A673 (cell line): ENCODE results near the gene SEMA4F. TPM values are rescaled to one million over a fixed set of nuclear protein-coding genes. Genes with fewer than 3 reads are reported as not detected.

Experiments
- BruUV-seq: library from RNA; stranded (reverse); fragments of 400-500 nt; replicated peaks from 2 replicates; lab custom pipeline; 2021; lab: Mats Ljungman, UMichigan
- CTCF ChIA-PET: fragments of 300-600 bp; sonication (Branson Sonifier 250); formaldehyde crosslinking; loops from one replicate; lab custom pipeline; 2022; ENCODE audit warnings: antibody characterized with exemption; lab: Charles Lee
- POLR2A ChIA-PET: fragments of 300-600 bp; sonication (Branson Sonifier 250); formaldehyde crosslinking; loops from one replicate; lab custom pipeline; 2022; ENCODE audit warnings: antibody characterized with exemption; ENCODE audit not compliant: low non-redundant PET; lab: Charles Lee
- DNase-seq: peaks from one replicate; pipeline ENCODE4 v3.0.0-alpha.2; 2015; ENCODE audit warnings: low spot score
- H3K27ac ChIP-seq: fragments of 200-600 bp; sonication (generic); 2 replicates; pipeline ENCODE4 v1.5.1; 2016; ENCODE audit warnings: mixed run types, low read depth, mild to moderate bottlenecking, mixed read lengths, antibody characterized with exemption, low read length; ENCODE audit not compliant: poor library complexity, severe bottlenecking
- H3K27me3 ChIP-seq: fragments of 200-600 bp; sonication (generic); replicated peaks from 2 replicates; pipeline ENCODE4 v1.6.1; 2017; ENCODE audit warnings: mixed run types, low read depth, mild to moderate bottlenecking, mixed read lengths, antibody characterized with exemption, low read length; ENCODE audit not compliant: insufficient read depth, poor library complexity
- H3K36me3 ChIP-seq: fragments of 200-600 bp; sonication (generic); 2 replicates; pipeline ENCODE4 v1.6.1; 2016; ENCODE audit warnings: mixed run types, mild to moderate bottlenecking, mixed read lengths, antibody characterized with exemption, low read length; ENCODE audit not compliant: insufficient read depth, poor library complexity, severe bottlenecking
- H3K4me1 ChIP-seq: fragments of 200-600 bp; sonication (generic); 2 replicates; pipeline ENCODE4 v1.6.1; 2017; ENCODE audit warnings: mixed run types, mild to moderate bottlenecking, mixed read lengths, antibody characterized with exemption, low read length; ENCODE audit not compliant: insufficient read depth, poor library complexity, severe bottlenecking
- H3K4me3 ChIP-seq: fragments of 200-600 bp; sonication (generic); 2 replicates; pipeline ENCODE4 v1.5.1; 2016; ENCODE audit warnings: low read depth, mixed run types, mild to moderate bottlenecking, mixed read lengths, low read length; ENCODE audit not compliant: poor library complexity, severe bottlenecking
- H3K9me3 ChIP-seq: fragments of 200-600 bp; sonication (generic); 2 replicates; pipeline ENCODE4 v1.6.1; 2016; ENCODE audit warnings: mixed run types, low read depth, mild to moderate bottlenecking, mixed read lengths, antibody characterized with exemption, low read length; ENCODE audit not compliant: poor library complexity, severe bottlenecking
- CTCF ChIP-seq: fragments of 300-800, 200-600 bp; sonication (generic); conservative IDR thresholded peaks from 2 replicates; pipeline ENCODE4 v1.5.1; 2017; ENCODE audit warnings: low read depth, mild to moderate bottlenecking, antibody characterized with exemption, low read length, moderate library complexity, mixed read lengths
- EZH2 ChIP-seq: fragments of 200-600 bp; sonication (generic); IDR thresholded peaks from 2 replicates; pipeline ENCODE4 v1.6.1; 2017; ENCODE audit warnings: borderline replicate concordance, low read depth, mild to moderate bottlenecking, mixed read lengths, antibody characterized with exemption, low read length; ENCODE audit not compliant: poor library complexity, severe bottlenecking
- intact Hi-C: fragments of 100-400 bp; cut with micrococcal nuclease; formaldehyde crosslinking; loops from one replicate; pipeline ENCODE4 v1.10.0; 2022; ENCODE audit not compliant: unreplicated experiment
- total RNA-seq: library from RNA; stranded (reverse); gene quantifications from 2 replicates; pipeline ENCODE4 v1.2.3, GENCODE V29; 2021

SEMA4F gene
- total RNA-seq, 1 experiment from 2014 or later = 3.8 TPM

GRCh38 chr2:74618410-74619083 lies 35.5 kb upstream of the SEMA4F start:
- H3K36me3 ChIP-seq = no peaks in the 10 kb centered on the region
- H3K27ac ChIP-seq = no peak overlapping the region
- peaks cover 16% of the 10 kb centered on the region for H3K27me3 ChIP-seq
- BruUV-seq = no TSS peak
- ChIA-PET POLR2A (no interaction called here), CTCF (no interaction called here)
- no peaks in the 10 kb centered on the region for H3K9me3 ChIP-seq
- H3K4me3 ChIP-seq = no peak overlapping the region
- DNase-seq = no peak
- intact Hi-C loops = no loop called here
- H3K4me1 ChIP-seq = no peaks in the 10 kb centered on the region
- TF ChIP-seq CTCF (no peak), EZH2 (no peak)

- no peaks in the 10 kb centered on the region for H3K36me3 ChIP-seq
- H3K4me1 ChIP-seq = no peaks in the 10 kb centered on the region
- no peak for TF ChIP-seq EZH2
- H3K27ac ChIP-seq = no peak overlapping the region
- ChIA-PET CTCF (no interaction called here), POLR2A (no interaction called here)
- no peak for DNase-seq
- no peaks in the 10 kb centered on the region for H3K9me3 ChIP-seq
- H3K27me3 ChIP-seq = peaks cover 5% of the 10 kb centered on the region
- H3K4me3 ChIP-seq = no peak overlapping the region
- no TSS peak for BruUV-seq
- intact Hi-C loops = no loop called here
These were observed 34.3 kb upstream of the SEMA4F start for GRCh38 chr2:74619651-74620297.

- DNase-seq = no peak
- ChIA-PET CTCF (no interaction called here), POLR2A (no interaction called here)
- intact Hi-C loops = no loop called here
- Histone ChIP-seq H3K4me1 (no peaks in the 10 kb centered on the region), H3K9me3 (no peaks in the 10 kb centered on the region), H3K27ac (no peak overlapping the region), H3K27me3 (no peaks in the 10 kb centered on the region), H3K36me3 (no peaks in the 10 kb centered on the region), H3K4me3 (no peak overlapping the region)
- BruUV-seq = no TSS peak
- TF ChIP-seq CTCF (no peak), EZH2 (no peak)
These were observed 33.4 kb upstream of the SEMA4F start for GRCh38 chr2:74620671-74621070.
